ENCODE results near the gene KAZN. TPM values are rescaled to one million over a fixed set of nuclear protein-coding genes. Genes with fewer than 3 reads are reported as not detected.

KAZN gene
- polyA plus RNA-seq, 2 of the 4 experiments (the other 2 are of a cell fraction) = 1.3 to 1.9 TPM

GRCh38 chr1:15117671-15118325, 519.3 kb downstream of the KAZN start:
- Histone ChIP-seq H3K4me1 (no peaks in the 10 kb centered on the region), H3K9me3 (no peaks in the 10 kb centered on the region), H3K4me3 (no peak overlapping the region), H3K4me2 (no peak overlapping the region), H3K27ac (no peak overlapping the region)
- ChIA-PET CTCF (interaction anchor here (1.8 to 2.2 kb wide), 2 partner anchors 18 to 187 kb away, joined by 6 to 8 read pairs; no protein-coding TSS in a partner anchor), POLR2A (no interaction called here)
- no peak for DNase-seq (ENCODE audit: low read depth in 1 of 2, low spot score in 1 of 2)
- no peak for TF ChIP-seq CBX8 (IDR thresholded peaks at IDR 0.05)
- no peak for TF ChIP-seq CHD4 (IDR thresholded peaks at IDR 0.05; ENCODE audit: borderline replicate concordance)
- no peak for TF ChIP-seq PBX3 (IDR thresholded peaks at IDR 0.05)
- no peak for TF ChIP-seq HMGXB4 (CRISPR knock-in tag; IDR thresholded peaks at IDR 0.05; ENCODE audit: borderline replicate concordance)
- no peak for TF ChIP-seq FOXS1 (CRISPR knock-in tag; IDR thresholded peaks at IDR 0.05)
- no peak for TF ChIP-seq POLR2AphosphoS2 (conservative IDR thresholded peaks at IDR 0.05; ENCODE audit: low read length)
- no peak for TF ChIP-seq RAD21 (conservative IDR thresholded peaks at IDR 0.05 in 1 of 2, IDR thresholded peaks at IDR 0.05 in 1 of 2)
- no peak for TF ChIP-seq JUN (IDR thresholded peaks at IDR 0.05)
- no peak for TF ChIP-seq POLR2A (IDR thresholded peaks at IDR 0.05; ENCODE audit: low read length)
- no peak for FAIRE-seq
- ATAC-seq = no peak
- WGBS (ENCODE audit: missing lambda C conversion rate) = 60% methylated on average over 4 of the region's 8 CpGs

- FAIRE-seq (no peak), DNase-seq (ENCODE audit: low read depth in 1 of 2, low spot score in 1 of 2) (no peak), ATAC-seq (no peak)
- POLR2A ChIA-PET = interaction anchor here (0.7 kb wide), 1 partner anchor 157 kb away, joined by 4 read pairs; no protein-coding TSS in a partner anchor
- WGBS (ENCODE audit: missing lambda C conversion rate) = 39% methylated on average over 4 of the region's 8 CpGs
- Histone ChIP-seq H3K27ac (no peak overlapping the region), H3K4me2 (no peak overlapping the region), H3K4me3 (no peak overlapping the region), H3K9me3 (no peaks in the 10 kb centered on the region), H3K4me1 (no peaks in the 10 kb centered on the region)
- CTCF ChIA-PET = interaction anchor here (2.2 kb wide), 1 partner anchor 10 kb away, joined by 8 read pairs; no protein-coding TSS in a partner anchor
- TF ChIP-seq NFE2L2 (conservative IDR thresholded peaks at IDR 0.05; ENCODE audit: low read length) (no peak), HES2 (IDR thresholded peaks at IDR 0.05) (no peak), POLR2A (IDR thresholded peaks at IDR 0.05; ENCODE audit: low read length) (no peak), RAD21 (conservative IDR thresholded peaks at IDR 0.05 in 1 of 2, IDR thresholded peaks at IDR 0.05 in 1 of 2) (no peak), FOSL2 (IDR thresholded peaks at IDR 0.05) (no peak), FOSL2 (CRISPR knock-in tag; IDR thresholded peaks at IDR 0.05) (no peak)
Measured at GRCh38 chr1:15118579-15118978, 520.1 kb downstream of the KAZN start.

GRCh38 chr1:15120251-15120945, 521.9 kb downstream of the KAZN start:
- DNase-seq (ENCODE audit: low read depth in 1 of 2, low spot score in 1 of 2) = no peak
- 56% methylated on average over 13 of the region's 13 CpGs for WGBS (ENCODE audit: missing lambda C conversion rate)
- no peak for FAIRE-seq
- ChIA-PET CTCF (interaction anchor here (0.6 to 2.8 kb wide), 3 partner anchors 8 to 184 kb away, joined by 3 to 10 read pairs (median 8); no protein-coding TSS in a partner anchor), POLR2A (no interaction called here)
- Histone ChIP-seq H3K27ac (no peak overlapping the region), H3K9me3 (no peaks in the 10 kb centered on the region), H3K4me1 (no peaks in the 10 kb centered on the region), H3K4me2 (no peak overlapping the region), H3K4me3 (no peak overlapping the region)
- ATAC-seq = no peak
- no peak for TF ChIP-seq MAZ (IDR thresholded peaks at IDR 0.05; ENCODE audit: borderline replicate concordance, low read depth, low read length)
- TF ChIP-seq FOSL2 (IDR thresholded peaks at IDR 0.05) = no peak
- no peak for TF ChIP-seq FOSL2 (CRISPR knock-in tag; IDR thresholded peaks at IDR 0.05)
- TF ChIP-seq JUNB (IDR thresholded peaks at IDR 0.05) = no peak
- no peak for TF ChIP-seq RAD21 (conservative IDR thresholded peaks at IDR 0.05 in 1 of 2, IDR thresholded peaks at IDR 0.05 in 1 of 2)
- no peak for TF ChIP-seq PBX3 (IDR thresholded peaks at IDR 0.05)
- no peak for TF ChIP-seq CEBPB (IDR thresholded peaks at IDR 0.05)
- no peak for TF ChIP-seq NR3C1 (IDR thresholded peaks at IDR 0.05)
- TF ChIP-seq RFX5 (IDR thresholded peaks at IDR 0.05) = no peak
- no peak for TF ChIP-seq HES2 (IDR thresholded peaks at IDR 0.05)

All from A549 (cell line).